Heart left ventricle (tissue), 13 donors: ENCODE data around the gene STK33.

Experiments
- CTCF ChIP-seq, 12 donors: fragments of 200-600 bp; sonication (generic) in 4 of 12; IDR thresholded peaks; one replicate each; pipeline versions ENCODE4 v1.5.0 to v1.8.0; 2018 to 2022; ENCODE audit warnings: antibody characterized with exemption in 12 of 12, mild to moderate bottlenecking in 5 of 12
- POLR2A ChIP-seq, 2 donors: fragments of 450-650 bp; IDR thresholded peaks; one replicate each; pipeline ENCODE4 v1.6.1; 2017; ENCODE audit warnings: antibody characterized with exemption in 2 of 2, mild to moderate bottlenecking in 2 of 2, moderate library complexity in 2 of 2
- donor health status: ischemic (EF 13 %, LVEDD 7.1; RV severe dilation, severe dysfunction).
- donor health status: DM: no; HTN: yes; CAD: no.
- donor health status: DM: no; HTN: no; CAD: no.
- donor health status: ischemic (EF 25% LVEDD 6.9; RV normal size, moderate dysfunction).
- donor health status: ischemic (EF 25% LVEDD 5.7; RV mildly dilated, moderate dysfunction).
- donor health status: ischemic (EF 35%, LVEDD 5.7; RV mildly dilated, moderate dysfunction).
- donor health status: nonischemic (EF 11% LVEDD 7.7; RV severe dilation, severe dysfunction).
- donor health status: DM: yes; HTN: yes; CAD: no.
- donor health status: PGD.
- donor health status: ischemic (EF 29% LVEDD 5.4; RV normal size, mild dysfunction).
- donor health status: nonischemic (EF 23%, LVEDD 6.1; RV moderate dilation, normal function).

GRCh38 chr11:8362491-8362890, 231.5 kb downstream of the STK33 start:
- TF ChIP-seq CTCF (IDR thresholded peaks at IDR 0.05): no peak
- no peak for TF ChIP-seq POLR2A (IDR thresholded peaks at IDR 0.05)
